AG04450 (cell line): Measurements from ENCODE around the gene HTR3C. TPM values are rescaled to one million over a fixed set of nuclear protein-coding genes. Genes with fewer than 3 reads are reported as not detected.

Source experiments
- CTCF ChIA-PET: fragments of 300-600, 350-600 bp; formaldehyde crosslinking; extraction: SDS; loops from one replicate; lab custom pipeline; 2022; ENCODE audit warnings: antibody characterized with exemption, inconsistent platforms; lab: Charles Lee
- POLR2A ChIA-PET: fragments of 350-600 bp; formaldehyde crosslinking; extraction: SDS; loops from one replicate; lab custom pipeline; 2021; ENCODE audit warnings: antibody characterized with exemption, inconsistent platforms; lab: Yijun Ruan, JAX
- DNase-seq: peaks from one replicate; pipeline ENCODE4 v3.0.0-alpha.2; 2011; ENCODE audit warnings: low read depth, low spot score
- H3K27ac ChIP-seq: one replicate; pipeline ENCODE4 v1.5.1; 2012; ENCODE audit warnings: low read depth, low read length, control low read depth
- H3K27me3 ChIP-seq: one replicate; pipeline ENCODE4 v1.6.0; 2012; ENCODE audit warnings: low read length; ENCODE audit not compliant: control insufficient read depth, insufficient read depth
- H3K4me3 ChIP-seq: 2 replicates; pipeline ENCODE4 v1.5.1; 2011; ENCODE audit warnings: mild to moderate bottlenecking, low read depth, low read length, control low read depth
- H3K9me3 ChIP-seq: 2 replicates; pipeline ENCODE4 v1.5.1; 2012; ENCODE audit warnings: low read length; ENCODE audit not compliant: control insufficient read depth, insufficient read depth
- CTCF ChIP-seq: IDR thresholded peaks from 2 replicates; pipeline ENCODE4 v1.5.1; 2011; ENCODE audit warnings: low read depth, low read length, control low read depth, inconsistent platforms
- polyA plus RNA-seq: library from polyadenylated mRNA; depleted of rRNA; stranded (reverse); fragments of >200 nt; gene quantifications from 2 replicates; pipeline ENCODE4 v1.2.3, GENCODE V29; 2011

The HTR3C gene
- polyA plus RNA-seq, 1 experiment = not detected

- DNase-seq = no peak
- TF ChIP-seq CTCF = no peak
- H3K9me3 ChIP-seq = peaks cover 3% of the 10 kb centered on the region; the same call in 1 of the 2 replicates
- POLR2A ChIA-PET = no interaction called here
- no peak overlapping the region for H3K4me3 ChIP-seq
- CTCF ChIA-PET = no interaction called here
- H3K27ac ChIP-seq = no peak overlapping the region
- peaks cover 3% of the 10 kb centered on the region for H3K27me3 ChIP-seq
Measured at GRCh38 chr3:184078851-184079250, 26.0 kb downstream of the HTR3C start.

- CTCF ChIA-PET = no interaction called here
- TF ChIP-seq CTCF = no peak
- POLR2A ChIA-PET = no interaction called here
- Histone ChIP-seq H3K9me3 (peaks cover 7% of the 10 kb centered on the region; the same call in 1 of the 2 replicates), H3K4me3 (no peak overlapping the region), H3K27ac (no peak overlapping the region), H3K27me3 (peaks cover 3% of the 10 kb centered on the region)
- DNase-seq = no peak
Measured at GRCh38 chr3:184081116-184081830, 28.4 kb downstream of the HTR3C start.

- no peak for TF ChIP-seq CTCF
- H3K27ac ChIP-seq = no peak overlapping the region
- DNase-seq = no peak
- ChIA-PET CTCF (no interaction called here), POLR2A (no interaction called here)
- no peak overlapping the region for H3K4me3 ChIP-seq
- no peaks in the 10 kb centered on the region for H3K27me3 ChIP-seq
- H3K9me3 ChIP-seq = peaks cover 7% of the 10 kb centered on the region; the same call in 1 of the 2 replicates
Measured at GRCh38 chr3:184082034-184082433, 29.2 kb downstream of the HTR3C start.

GRCh38 chr3:184082465-184082864, 29.6 kb downstream of the HTR3C start:
- TF ChIP-seq CTCF = no peak
- H3K27ac ChIP-seq = no peak overlapping the region
- ChIA-PET POLR2A (no interaction called here), CTCF (no interaction called here)
- H3K4me3 ChIP-seq = no peak overlapping the region
- H3K27me3 ChIP-seq = no peaks in the 10 kb centered on the region
- no peak for DNase-seq
- peaks cover 7% of the 10 kb centered on the region; the same call in 1 of the 2 replicates for H3K9me3 ChIP-seq

GRCh38 chr3:184085389-184085852, 32.6 kb downstream of the HTR3C start:
- no peak overlapping the region for H3K4me3 ChIP-seq
- TF ChIP-seq CTCF = no peak
- no peaks in the 10 kb centered on the region for H3K27me3 ChIP-seq
- no peak overlapping the region for H3K27ac ChIP-seq
- ChIA-PET CTCF (no interaction called here), POLR2A (no interaction called here)
- H3K9me3 ChIP-seq = peaks cover 7% of the 10 kb centered on the region; the same call in 1 of the 2 replicates
- no peak for DNase-seq
